Activated CD4-positive, alpha-beta T cell treated with anti-CD3 and anti-CD28 coated beads for 1 hour (primary cell): ENCODE data around the gene CHRDL2.

Source experiments
- DNase-seq: peaks from one replicate; pipeline ENCODE4 v3.0.0-alpha.2; 2020

The CHRDL2 gene

DNA sequence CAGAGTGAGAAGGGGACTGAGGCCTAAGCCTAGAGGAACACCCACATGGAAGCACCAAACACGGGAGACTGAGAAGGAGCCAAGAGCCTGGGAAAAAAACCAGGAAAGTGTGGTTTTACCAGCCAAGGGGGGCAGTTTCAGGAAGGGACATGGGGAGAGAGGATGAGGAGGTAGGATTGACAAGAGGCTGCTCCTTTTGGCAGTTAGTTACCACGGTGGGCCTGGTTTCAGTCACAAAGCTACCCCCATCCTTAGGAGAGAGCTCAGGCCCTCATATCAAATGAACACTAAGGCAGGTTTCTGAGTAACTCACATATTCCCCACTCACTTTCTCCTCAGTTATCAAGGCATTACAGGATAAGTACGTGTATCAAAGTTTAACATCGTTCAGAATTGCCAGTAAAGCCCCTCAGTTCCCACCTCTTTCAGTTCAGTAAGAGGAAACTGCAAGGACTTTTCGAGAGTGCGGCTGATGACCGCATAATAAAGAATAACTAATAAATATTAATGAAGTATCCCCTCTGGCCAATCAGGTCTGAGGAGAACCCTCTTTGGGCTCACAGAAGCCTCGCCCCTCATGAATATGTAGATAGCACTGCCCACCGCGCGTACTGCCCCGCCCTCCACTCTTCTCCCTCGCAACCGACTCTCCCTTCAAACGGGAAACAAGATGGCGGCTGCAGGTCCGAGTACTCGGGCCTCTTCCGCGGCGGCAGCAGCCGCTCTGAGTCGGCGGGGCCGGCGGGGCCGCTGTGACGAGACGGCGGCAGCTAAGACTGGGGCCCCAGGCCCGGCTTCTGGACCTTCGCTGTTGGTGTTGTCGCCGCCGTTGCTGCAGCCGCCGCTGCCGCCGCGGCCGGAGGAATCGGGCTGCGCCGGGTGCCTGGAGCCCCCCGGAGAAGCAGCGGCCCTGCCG, 17.2 kb upstream of the CHRDL2 start, which contains the start of gene RNF169:
RNF169 (plus strand) TSS at position 639 of the 916 bp plus-strand sequence; CDS start at position 671, 32 bp downstream.
- peak; percentile 78 for DNase-seq

GRCh38 chr11:74746868-74747267, 15.6 kb upstream of the CHRDL2 start:
- no peak for DNase-seq

DNA sequence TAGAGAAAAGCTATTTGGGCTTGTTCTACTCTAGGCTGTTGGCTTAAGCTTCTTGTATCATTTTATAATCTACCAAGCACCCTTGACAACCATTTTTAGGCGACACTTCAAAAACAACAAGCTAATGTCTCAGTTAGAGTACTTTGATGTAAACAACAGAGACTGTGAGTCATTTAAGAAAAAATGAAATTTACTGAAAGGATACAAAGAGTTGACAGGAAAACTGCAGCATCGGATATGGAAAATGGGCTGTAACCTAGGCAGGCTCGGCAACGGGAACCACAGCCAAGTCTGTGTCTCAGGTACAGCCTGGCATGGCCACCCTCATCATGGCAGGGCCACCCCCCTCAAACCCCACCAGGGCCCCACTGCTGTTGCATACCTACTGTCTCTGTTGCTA, 13.1 kb upstream of the CHRDL2 start:
- no peak for DNase-seq

DNA sequence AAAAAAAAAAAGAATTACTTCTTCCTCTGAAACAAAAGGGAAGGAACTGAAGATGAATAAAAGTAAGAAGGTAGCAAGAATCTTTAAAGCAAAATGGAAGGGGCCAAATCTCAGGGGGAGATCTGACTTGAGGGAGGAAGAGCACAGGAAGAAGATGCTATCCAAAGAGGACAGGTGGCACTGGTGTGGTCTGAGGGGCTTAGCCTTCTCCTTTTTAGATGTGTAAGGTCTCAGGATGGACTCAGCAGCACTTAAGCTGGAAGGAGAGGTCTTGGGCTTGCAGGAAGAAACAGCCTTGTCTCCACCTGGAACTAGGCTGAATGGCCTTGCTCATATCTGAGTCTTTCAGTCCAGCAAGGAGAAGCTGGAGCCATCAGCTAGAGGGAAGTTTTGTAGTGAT, 12.4 kb upstream of the CHRDL2 start:
- DNase-seq, result no peak

DNA sequence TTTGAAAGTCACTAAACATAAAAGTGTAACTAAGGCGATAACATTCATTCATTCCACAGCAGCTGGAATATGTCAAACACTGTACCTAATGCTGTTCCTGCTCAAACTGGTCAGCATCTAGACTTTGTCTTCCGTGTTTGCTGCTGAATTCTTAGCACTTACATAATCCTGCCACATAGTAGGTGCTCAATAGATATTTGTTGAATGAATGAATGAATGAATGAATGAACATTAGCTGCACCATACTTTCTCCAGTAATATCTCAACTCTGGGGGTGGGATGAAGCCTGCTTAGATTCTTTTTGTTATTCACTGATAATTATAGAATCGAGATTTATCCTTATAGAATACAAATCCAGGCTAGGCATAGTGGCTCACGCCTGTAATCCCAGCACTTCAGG, 10.8 kb upstream of the CHRDL2 start:
- DNase-seq, result no peak

- DNase-seq, result peak; percentile 12
Observed at GRCh38 chr11:74739546-74740270, 8.5 kb upstream of the CHRDL2 start.

DNA sequence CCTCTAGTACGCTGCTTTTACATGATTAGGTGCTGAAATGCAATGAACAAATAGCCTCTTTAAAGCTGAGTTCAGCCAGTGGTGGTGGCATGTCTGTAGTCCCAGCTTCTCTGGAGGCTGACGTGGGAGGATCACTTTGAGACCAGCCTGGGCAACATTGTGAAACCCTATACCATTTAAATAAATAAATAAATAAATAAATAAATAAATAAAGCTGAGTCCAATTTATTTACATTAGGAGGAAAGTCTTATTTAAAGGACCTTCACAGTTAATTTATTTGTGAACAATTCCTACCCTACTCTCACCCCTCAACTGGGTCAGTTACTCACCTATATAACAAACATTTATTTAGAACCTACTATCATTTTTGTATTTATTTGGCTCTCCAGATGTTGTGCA, 4.8 kb upstream of the CHRDL2 start:
- no peak for DNase-seq

DNA sequence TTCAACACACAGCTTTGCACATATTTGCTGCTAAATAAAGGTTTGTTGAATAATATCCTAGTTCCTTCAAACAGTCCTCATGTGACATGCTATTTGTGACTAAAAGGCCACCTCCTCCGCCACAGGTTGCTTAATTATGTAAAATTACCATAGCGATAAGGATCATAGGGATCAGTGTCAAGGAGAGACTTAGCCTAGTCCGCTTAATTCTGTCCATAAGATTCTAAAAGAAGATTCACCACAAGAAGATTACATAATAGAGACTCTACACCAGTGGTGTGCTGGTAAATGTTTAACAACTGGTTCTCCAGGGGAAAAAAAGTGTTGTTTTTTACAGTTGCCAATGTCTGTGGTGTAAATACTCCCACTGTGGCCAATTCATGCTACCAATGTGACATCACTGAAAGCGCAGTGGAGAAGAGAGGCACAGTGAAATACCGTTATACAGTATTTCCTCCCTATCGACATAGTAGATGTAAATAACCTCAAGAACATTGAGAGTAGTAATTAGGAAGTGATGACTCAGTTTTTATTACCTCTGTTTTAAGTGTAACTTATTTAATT, 4.2 kb upstream of the CHRDL2 start:
- no peak for DNase-seq

GRCh38 chr11:74734559-74734925, 3.3 kb upstream of the CHRDL2 start:
- DNase-seq, result no peak

DNA sequence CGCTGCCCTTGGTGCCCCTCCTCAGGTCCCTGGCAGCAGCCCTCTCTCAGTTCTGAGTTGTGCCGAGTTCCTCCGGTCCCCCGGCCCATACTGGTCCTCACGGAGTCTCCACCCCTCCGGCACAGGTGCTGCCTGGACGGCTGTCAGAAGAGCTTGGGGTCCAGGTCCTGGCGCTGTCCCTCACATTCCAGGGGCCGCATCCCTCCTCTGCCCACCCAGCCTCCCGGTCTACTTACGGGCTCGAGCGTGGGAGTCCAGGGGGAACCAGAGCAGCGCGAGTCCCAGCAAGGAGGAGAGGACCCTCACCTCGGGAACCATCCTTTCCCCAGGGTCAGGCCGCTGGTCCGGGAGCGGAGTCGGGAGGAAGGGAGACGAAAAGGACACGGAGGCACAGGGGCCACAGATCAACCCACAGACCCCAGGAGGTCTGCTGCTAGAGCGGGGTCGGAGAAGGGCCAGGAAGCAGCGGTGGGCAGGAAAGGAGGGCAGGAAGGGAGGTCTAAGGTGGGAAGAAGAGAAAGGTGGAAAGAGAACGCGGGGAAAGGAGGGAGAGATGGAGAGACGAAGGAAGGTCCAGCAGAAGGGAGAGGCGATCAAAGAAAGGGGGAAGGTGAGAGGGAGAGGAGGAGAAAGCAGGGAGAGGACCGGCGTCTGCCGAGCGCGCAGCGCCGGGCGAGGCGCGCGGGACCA, 510 bp downstream of the CHRDL2 start:
- DNase-seq, result no peak

GRCh38 chr11:74729397-74729796, 1.8 kb downstream of the CHRDL2 start:
- DNase-seq, result no peak

- DNase-seq, result peak; percentile 28
Observed at GRCh38 chr11:74726547-74727182, 4.6 kb downstream of the CHRDL2 start.

GRCh38 chr11:74725701-74726100, 5.5 kb downstream of the CHRDL2 start:
- no peak for DNase-seq

DNA sequence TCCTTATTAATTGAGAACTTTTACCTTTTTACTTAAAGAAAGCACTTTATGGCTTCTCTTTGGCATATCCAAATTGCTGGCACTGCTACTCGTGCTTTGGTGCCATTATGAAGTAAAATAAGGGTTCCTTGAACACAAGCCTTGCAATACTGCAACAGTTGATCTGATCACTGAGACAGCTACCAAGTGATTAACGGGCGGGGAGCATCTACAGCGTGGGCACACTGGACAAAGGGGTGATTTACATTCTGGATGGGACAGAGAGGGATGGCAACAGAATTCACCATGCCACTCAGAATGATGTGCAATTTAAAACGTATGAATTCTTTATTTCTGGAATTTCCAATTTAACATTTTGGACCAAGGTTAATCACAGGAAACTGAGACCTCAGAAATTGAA, 7.7 kb downstream of the CHRDL2 start:
- DNase-seq, result no peak

DNA sequence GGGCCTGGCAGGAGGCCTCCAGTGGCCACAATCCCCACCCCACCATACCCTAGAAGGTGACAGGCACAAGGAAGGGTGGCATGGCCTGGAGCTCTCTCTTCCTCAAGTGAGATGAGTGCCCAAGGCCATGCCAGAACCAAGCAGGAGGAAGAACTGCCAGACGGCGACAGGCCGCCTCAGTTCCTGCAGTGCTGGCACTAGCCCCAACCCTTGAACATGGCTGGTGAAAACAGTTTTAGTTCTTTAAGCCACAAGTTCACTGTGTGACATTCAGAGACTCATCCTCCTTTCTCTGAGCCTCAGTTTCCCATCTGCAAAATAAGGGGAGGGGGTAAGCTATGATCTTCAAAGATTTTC, 9.8 kb downstream of the CHRDL2 start:
- DNase-seq, result no peak

DNA sequence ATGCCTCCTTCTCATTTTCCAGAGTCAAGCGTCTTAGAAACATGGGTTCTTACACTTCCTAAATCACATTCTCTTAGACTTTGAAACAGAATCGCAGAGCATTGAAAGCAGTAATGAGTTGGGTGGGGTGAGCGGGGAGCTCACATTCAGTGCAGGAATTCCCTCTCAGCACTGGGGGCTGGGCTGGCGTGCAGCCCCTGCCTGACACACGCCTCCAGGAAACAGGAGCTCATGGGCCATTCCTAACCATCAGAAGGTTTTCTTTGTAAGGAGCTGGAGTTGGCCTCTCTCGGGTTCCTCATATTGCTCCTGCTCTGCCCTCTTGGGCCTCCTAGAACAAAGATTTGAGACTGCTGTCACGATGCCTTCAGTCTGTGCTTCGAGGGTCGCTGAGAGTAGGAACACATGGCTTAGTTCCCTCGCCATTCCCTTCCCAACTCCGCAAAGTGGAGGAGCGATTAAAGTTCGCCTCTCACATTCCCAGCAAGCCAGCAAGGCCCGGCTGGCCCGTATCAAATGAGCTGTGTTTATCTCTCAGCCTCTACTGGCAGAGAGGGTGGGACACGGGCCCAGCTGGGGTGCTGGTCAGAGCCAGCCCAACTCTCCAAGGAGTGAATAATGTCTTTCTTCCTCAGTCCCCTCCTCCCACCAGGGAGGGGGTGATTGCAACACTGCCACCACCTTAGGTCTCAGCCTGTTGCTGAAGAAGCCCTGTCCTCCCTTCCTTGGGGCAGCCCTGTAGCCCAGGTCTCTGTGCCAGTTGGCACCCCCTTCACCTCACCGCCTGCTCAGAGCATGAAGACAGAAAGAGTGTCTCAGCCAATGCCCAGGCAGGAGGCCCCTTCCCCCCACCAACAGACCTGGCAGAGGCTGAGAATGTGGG, 10.4 kb downstream of the CHRDL2 start:
- DNase-seq, result no peak

- DNase-seq, result no peak
Observed at GRCh38 chr11:74719011-74719410, 12.2 kb downstream of the CHRDL2 start.

GRCh38 chr11:74717221-74717969, 13.8 kb downstream of the CHRDL2 start:
- no peak for DNase-seq

DNA sequence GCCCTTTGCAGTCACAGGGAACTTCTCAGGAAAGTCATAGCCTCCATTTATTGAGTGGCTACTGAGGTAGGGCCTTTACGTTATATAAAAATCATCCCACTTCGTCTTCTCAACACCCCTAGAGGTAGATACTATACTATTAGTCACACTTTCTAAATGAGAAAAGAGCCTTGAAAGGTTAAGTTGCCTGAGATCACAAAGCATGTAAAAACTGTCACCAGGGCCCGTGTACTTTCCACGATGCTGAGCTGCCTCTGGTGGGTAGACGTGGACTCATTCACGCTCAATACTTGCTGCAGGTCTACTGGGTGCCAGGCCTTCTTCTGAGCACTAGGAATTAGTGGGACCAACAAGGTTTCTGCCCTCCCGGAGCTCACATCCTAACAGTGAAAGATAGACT, 16.3 kb downstream of the CHRDL2 start:
- no peak for DNase-seq

GRCh38 chr11:74713686-74714085, 17.5 kb downstream of the CHRDL2 start:
- DNase-seq, result no peak
